Stimulated activated CD8-positive, alpha-beta memory T cell treated with anti-CD3 and anti-CD28 coated beads, Interleukin-2, amount 100 ng/mL, for 1 hour (primary cell): ENCODE data around the gene PLEKHA7.
"Not testable (repeated sequence)": the region's sequence is repeated elsewhere in the genome, so short reads cannot be mapped to it uniquely, and the experiment has no call there.

ENCODE experiments used
- DNase-seq, 2 donors: peaks; one replicate each; pipeline ENCODE4 v3.0.0-alpha.2; 2020; ENCODE audit warnings: low read depth in 2 of 2

Gene PLEKHA7

GRCh38 chr11:16938061-16938460 lies 76.2 kb downstream of the PLEKHA7 start:
- no peak for DNase-seq

- no peak for DNase-seq
Observed at GRCh38 chr11:16936643-16937042, 77.6 kb downstream of the PLEKHA7 start.

- no peak for DNase-seq
Observed at GRCh38 chr11:16935518-16936302, 78.5 kb downstream of the PLEKHA7 start.

GRCh38 chr11:16933756-16934603 lies 80.2 kb downstream of the PLEKHA7 start:
- no peak for DNase-seq

GRCh38 chr11:16933291-16933690 lies 80.9 kb downstream of the PLEKHA7 start:
- no peak for DNase-seq

GRCh38 chr11:16928044-16928443 lies 86.2 kb downstream of the PLEKHA7 start:
- no peak for DNase-seq

GRCh38 chr11:16926883-16927626 lies 87.2 kb downstream of the PLEKHA7 start:
- DNase-seq = no peak

GRCh38 chr11:16925561-16926065 lies 88.6 kb downstream of the PLEKHA7 start:
- no peak for DNase-seq

- DNase-seq = no peak
Observed at GRCh38 chr11:16924826-16925560, 89.2 kb downstream of the PLEKHA7 start.

- no peak for DNase-seq
Observed at GRCh38 chr11:16924462-16924825, 89.8 kb downstream of the PLEKHA7 start.

- no peak for DNase-seq
Observed at GRCh38 chr11:16923987-16924386, 90.2 kb downstream of the PLEKHA7 start.

GRCh38 chr11:16921668-16922067 lies 92.5 kb downstream of the PLEKHA7 start:
- no peak for DNase-seq

GRCh38 chr11:16921019-16921418 lies 93.2 kb downstream of the PLEKHA7 start:
- no peak for DNase-seq

- no peak for DNase-seq
Observed at GRCh38 chr11:16920559-16920958, 93.7 kb downstream of the PLEKHA7 start.

GRCh38 chr11:16918543-16919182 lies 95.6 kb downstream of the PLEKHA7 start:
- DNase-seq = not testable (repeated sequence)

GRCh38 chr11:16917941-16918340 lies 96.3 kb downstream of the PLEKHA7 start:
- DNase-seq = no peak

- DNase-seq = no peak
Observed at GRCh38 chr11:16912692-16913111, 101.5 kb downstream of the PLEKHA7 start.

GRCh38 chr11:16911658-16912057 lies 102.6 kb downstream of the PLEKHA7 start:
- DNase-seq = no peak

GRCh38 chr11:16911186-16911585 lies 103.0 kb downstream of the PLEKHA7 start:
- DNase-seq = no peak

- DNase-seq = no peak
Observed at GRCh38 chr11:16909359-16910035, 104.7 kb downstream of the PLEKHA7 start.
